GM13976 (cell line): ENCODE results near the gene CHRNA3.
A peak's percentile ranks its signal among the peaks of the same experiment; 100 is the strongest.

Source experiments
- DNase-seq: peaks from one replicate; pipeline ENCODE4 v3.0.0; 2012; ENCODE audit warnings: low spot score
- in situ Hi-C: fragments of 300-500 bp; cut with MboI; formaldehyde crosslinking; loops from one replicate; pipeline ENCODE4 v1.12.0; 2022; ENCODE audit warnings: low sequenced_read_pairs, mixed read lengths, inconsistent platforms; ENCODE audit not compliant: unreplicated experiment
- TF ChIP-seq, protein P1 (sequence below): IDR thresholded peaks from 2 replicates; pipeline ENCODE4 v1.5.1; 2012; ENCODE audit warnings: borderline replicate concordance, mild to moderate bottlenecking; ENCODE audit not compliant: insufficient read depth; ENCODE audit errors: extremely low read depth, missing control alignments, control extremely low read depth

CHRNA3 gene

DNA sequence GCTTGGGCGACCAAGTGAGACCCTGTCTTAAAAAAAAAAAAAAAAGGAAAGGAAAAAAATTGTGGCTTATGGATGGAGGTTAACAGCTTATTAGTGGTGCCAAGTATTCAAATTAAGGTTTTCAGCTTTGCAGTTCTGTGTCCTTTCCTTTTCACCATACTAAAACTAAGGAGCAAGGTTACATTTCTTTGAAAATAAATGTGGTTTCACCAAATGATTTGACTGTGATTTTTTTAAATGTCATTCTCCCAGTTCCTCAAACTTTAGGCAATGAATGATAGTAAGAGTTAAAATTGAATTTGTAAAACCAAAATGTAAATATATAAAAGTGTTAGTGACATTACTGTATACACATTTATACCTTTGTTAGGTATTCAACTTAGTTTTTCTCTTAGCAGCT lies 45.9 kb downstream of the CHRNA3 start:
- TF ChIP-seq, protein P1, sequence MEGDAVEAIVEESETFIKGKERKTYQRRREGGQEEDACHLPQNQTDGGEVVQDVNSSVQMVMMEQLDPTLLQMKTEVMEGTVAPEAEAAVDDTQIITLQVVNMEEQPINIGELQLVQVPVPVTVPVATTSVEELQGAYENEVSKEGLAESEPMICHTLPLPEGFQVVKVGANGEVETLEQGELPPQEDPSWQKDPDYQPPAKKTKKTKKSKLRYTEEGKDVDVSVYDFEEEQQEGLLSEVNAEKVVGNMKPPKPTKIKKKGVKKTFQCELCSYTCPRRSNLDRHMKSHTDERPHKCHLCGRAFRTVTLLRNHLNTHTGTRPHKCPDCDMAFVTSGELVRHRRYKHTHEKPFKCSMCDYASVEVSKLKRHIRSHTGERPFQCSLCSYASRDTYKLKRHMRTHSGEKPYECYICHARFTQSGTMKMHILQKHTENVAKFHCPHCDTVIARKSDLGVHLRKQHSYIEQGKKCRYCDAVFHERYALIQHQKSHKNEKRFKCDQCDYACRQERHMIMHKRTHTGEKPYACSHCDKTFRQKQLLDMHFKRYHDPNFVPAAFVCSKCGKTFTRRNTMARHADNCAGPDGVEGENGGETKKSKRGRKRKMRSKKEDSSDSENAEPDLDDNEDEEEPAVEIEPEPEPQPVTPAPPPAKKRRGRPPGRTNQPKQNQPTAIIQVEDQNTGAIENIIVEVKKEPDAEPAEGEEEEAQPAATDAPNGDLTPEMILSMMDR, result no peak
- in situ Hi-C loops, result no loop called here
- DNase-seq, result no peak

DNA sequence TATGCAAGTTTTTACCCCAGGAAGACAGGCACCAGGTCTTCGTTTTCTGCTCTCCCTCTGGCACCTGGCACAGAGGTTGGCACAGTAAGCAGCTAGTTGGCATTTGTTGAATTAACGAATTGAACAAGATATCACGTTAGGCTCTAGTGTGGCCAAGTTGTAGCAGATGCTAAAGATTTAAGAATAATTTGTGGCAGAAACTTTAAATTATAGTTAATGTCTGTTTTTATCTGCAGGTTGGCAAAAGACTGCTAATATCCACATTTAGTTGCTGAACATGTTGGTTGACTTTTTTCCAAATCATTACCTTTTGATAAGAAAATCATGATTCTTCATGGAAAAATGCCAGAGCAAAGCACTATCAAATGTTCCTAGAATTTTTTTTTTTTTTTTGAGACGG lies 47.4 kb downstream of the CHRNA3 start:
- TF ChIP-seq, protein P1, result no peak
- in situ Hi-C loops, result no loop called here
- DNase-seq, result no peak

DNA sequence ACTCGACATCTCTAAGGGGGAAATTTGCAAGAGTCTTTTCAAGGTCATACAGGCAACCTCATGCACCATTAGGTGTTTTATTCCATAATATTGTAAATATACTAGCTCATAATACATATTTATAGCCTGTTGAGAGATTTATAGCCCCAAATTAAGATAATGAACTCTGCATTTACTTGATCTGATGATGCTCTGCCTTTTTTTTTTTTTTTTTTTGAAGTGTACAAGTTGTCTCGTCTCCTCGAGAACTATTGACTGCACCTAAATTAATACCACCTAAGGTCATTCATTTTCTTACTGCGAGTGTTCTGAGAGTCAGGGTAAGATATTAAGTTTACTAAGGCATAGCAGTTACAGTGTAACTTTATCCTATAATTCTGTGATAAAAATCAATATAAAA lies 49.4 kb downstream of the CHRNA3 start:
- in situ Hi-C loops, result no loop called here
- no peak for DNase-seq
- TF ChIP-seq, protein P1, result no peak

DNA sequence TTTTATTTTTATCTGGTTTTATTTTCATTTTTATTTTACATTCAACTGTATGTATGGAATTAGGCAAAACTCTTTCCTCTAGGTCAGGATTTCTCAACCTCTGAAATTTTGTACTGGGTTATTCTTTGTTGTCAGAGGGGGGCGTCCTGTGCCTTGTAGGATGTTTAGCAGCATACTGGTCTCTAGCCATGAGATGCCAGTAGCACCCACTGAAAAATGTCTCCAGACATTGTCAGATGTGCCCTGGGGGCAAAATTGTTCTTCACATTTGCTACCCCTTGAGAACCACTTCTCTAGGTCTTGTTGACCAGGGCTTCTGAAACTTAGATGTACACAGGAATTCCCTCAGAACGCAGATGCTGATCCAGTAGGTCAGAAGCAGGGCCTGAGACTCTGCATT lies 50.1 kb downstream of the CHRNA3 start:
- DNase-seq, result no peak
- TF ChIP-seq, protein P1, result no peak
- in situ Hi-C loops, result no loop called here

DNA sequence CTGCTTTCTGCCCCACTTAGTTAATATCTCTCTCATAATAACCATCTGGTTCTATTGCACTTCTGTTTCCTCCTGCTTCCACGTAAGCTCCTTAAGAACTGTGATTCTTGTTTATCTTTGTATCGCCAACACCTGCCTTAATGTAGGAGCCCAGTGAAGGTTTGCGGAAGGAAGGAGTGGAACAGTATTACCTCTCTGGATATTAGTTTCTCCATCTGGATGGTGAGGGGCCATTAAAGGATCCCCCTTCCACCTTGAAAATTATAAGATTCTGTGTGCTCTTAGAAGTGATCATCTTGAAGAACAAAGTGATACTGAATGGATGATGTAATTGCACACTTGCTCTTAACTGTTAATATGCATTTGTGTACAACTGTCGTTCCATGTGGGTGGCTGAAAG lies 53.3 kb downstream of the CHRNA3 start:
- in situ Hi-C loops, result no loop called here
- TF ChIP-seq, protein P1, result no peak
- peak; percentile 30 for DNase-seq

DNA sequence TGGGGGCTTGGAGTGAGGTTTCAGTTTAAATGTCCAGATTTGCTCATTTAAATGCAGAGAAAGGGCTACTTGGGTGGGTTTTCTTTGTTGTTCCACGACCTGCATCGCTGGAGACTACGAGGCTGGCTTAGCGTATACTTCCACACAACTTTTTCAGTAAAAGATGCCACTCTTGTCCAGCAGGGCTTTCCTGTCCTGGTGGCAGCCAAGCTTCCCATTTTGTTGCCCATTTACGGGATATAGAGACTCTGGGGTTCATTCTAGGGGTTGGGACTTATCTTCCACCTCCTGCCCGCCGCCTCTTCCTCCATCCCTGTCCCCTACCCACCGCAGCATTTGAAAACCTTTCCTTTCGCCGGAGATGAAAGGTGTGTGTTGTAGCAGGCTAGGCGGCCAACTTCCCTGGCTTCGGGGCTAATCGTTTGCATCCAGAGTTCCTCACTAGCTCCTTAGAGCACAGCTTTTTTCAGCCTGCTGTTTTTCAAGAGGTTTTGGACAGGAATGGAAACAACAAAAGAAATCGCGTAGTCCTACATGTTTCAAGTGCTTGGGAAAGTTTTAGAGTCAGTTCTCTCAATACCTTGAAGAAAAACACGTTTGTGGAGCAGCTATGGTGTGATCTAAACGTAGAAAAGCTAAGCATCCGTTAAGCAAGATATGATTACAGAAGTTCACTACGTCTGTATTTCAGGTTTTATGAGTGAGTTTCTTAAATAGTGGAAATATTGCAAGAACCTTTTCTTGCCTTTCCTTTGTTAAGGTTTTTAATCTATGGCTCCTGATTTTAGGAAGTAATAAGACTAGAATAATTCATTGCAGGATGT lies 54.6 kb downstream of the CHRNA3 start:
- TF ChIP-seq, protein P1, result no peak
- peak; percentile 30 for DNase-seq
- in situ Hi-C loops, result no loop called here
